Duodenal mucosa (tissue), 2 donors: ENCODE results near the gene MCCC2.

Experiments
- H3K27ac ChIP-seq: one replicate; pipeline ENCODE4 v1.7.0; 2013; ENCODE audit warnings: low read depth, low read length
- H3K27me3 ChIP-seq, 2 donors: one replicate each; pipeline ENCODE4 v1.7.0; 2013; ENCODE audit warnings: low read length in 2 of 2, control low read depth in 1 of 2; ENCODE audit not compliant: insufficient read depth in 2 of 2, control insufficient read depth in 1 of 2
- H3K36me3 ChIP-seq, 2 donors: one replicate each; pipeline ENCODE4 v1.7.0; 2013; ENCODE audit warnings: low read length in 2 of 2, control low read depth in 1 of 2; ENCODE audit not compliant: insufficient read depth in 2 of 2, control insufficient read depth in 1 of 2
- H3K4me1 ChIP-seq, 2 donors: one replicate each; pipeline ENCODE4 v1.7.0; 2013; ENCODE audit warnings: low read length in 2 of 2, control low read depth in 1 of 2; ENCODE audit not compliant: insufficient read depth in 2 of 2, control insufficient read depth in 1 of 2
- H3K4me3 ChIP-seq, 2 donors: one replicate each; pipeline ENCODE4 v1.7.0; 2013; ENCODE audit warnings: low read length in 2 of 2, low read depth in 1 of 2
- H3K9ac ChIP-seq, 2 donors: one replicate each; pipeline ENCODE4 v1.7.0; 2013; ENCODE audit warnings: low read length in 2 of 2, low read depth in 1 of 2
- H3K9me3 ChIP-seq, 2 donors: one replicate each; pipeline ENCODE4 v1.7.0; 2013; ENCODE audit warnings: low read length in 2 of 2, control low read depth in 1 of 2; ENCODE audit not compliant: control insufficient read depth in 1 of 2

Gene MCCC2

DNA sequence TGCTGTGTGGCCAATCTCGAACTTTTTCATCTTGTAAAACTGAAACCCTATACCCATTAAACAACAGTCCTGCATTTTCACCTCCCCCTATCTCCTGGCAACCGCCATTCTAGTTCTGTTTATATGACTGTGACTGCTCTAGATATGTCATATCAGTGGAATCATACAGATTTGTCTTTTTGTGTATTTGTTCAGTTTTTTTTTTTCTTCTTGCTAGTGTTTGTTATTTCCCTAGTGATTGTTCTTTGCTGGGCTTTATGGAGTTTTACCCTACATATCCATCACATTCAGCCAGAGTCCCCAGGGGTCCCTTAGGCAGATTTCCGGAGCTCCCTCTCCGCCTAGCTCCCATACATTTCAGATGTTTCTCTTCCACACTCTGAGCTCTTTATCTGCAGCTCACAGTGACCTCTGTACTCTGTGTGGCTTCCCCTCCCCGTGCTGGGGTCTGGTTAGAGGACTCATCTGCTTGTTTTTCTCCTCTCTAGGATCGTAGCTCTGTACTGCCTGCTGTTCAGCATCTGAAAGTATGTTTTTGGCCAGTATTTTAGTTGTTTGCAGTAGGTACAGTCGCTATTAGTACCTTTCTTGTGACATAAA is 106.8 kb downstream of the MCCC2 start:
- Histone ChIP-seq H3K27me3 (no peaks in the 10 kb centered on the region), H3K36me3 (no peaks in the 10 kb centered on the region), H3K27ac (no peak overlapping the region), H3K4me1 (peaks cover 6 to 15% of the 10 kb centered on the region in 2 donors), H3K9me3 (no peaks in the 10 kb centered on the region), H3K9ac (no peak overlapping the region), H3K4me3 (peak overlapping the region in 1 of 2 donors; percentile 17)

DNA sequence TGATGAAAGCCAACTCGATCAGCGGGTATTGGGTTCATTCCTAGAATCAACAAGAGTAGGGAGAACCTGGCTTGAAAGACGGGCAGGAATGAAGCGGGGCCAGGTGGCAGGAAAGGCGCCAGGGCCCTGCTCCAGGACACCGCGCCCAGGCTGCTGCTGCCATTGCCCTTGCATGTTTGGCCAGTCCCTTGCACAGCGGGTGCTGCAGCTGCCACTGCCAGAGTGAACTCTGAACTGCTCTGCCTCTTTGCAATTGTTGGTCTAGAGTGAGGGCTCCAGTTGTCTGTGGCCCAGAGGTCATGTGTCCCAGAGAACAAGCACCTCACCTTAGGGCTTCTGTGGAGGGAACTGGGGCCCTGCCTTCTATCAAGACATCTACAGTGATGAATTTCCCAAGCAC is 107.9 kb downstream of the MCCC2 start:
- H3K36me3 ChIP-seq = no peaks in the 10 kb centered on the region
- H3K27ac ChIP-seq = no peak overlapping the region

DNA sequence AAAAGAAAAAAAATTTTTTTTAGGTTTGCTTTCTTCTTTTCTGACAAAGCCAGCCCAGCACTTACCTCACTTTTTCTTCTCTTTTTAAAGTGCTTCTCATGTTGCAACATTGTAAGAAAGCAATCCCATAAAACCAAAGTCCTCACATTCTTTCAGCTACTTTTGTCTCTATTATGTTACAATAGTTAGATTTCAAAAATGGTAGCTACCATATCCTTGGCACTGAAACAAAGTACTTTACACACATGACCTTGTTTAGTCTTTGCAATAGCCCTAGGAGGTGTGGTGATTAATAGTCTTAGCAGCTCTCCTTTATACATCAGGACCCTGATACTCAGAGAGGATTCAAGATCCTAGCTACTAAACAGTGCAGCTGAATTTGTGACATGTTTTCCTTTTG is 108.5 kb downstream of the MCCC2 start:
- Histone ChIP-seq H3K9me3 (no peaks in the 10 kb centered on the region), H3K36me3 (no peaks in the 10 kb centered on the region), H3K9ac (no peak overlapping the region), H3K27me3 (no peaks in the 10 kb centered on the region), H3K4me1 (peaks cover 6 to 15% of the 10 kb centered on the region in 2 donors), H3K4me3 (no peak overlapping the region), H3K27ac (no peak overlapping the region)

More for the DNA sequence above, 107.9 kb downstream of the MCCC2 start:
- no peaks in the 10 kb centered on the region for H3K9me3 ChIP-seq
- H3K27me3 ChIP-seq = no peaks in the 10 kb centered on the region
- no peak overlapping the region for H3K4me3 ChIP-seq
- H3K4me1 ChIP-seq = peaks cover 6 to 15% of the 10 kb centered on the region in 2 donors
- no peak overlapping the region for H3K9ac ChIP-seq

DNA sequence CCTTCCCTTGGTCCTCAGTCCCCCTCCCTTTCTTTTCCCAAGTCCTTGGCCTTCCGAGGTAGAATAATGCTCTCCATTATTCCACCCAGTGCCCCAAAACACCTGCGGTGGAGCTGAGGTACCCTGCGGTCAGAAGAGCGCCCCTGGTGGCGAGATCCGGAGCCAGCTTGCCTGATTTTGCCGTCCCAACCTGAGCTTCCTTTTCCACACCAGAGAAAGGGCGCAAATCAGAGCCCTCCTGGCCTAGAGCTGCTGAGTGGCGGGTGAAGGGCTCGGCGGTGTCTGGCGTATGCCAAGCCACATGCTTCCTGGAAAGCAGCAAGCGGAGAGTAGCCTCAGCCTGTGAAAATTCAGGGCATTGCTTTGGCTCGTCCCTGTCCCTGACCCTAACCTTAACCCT is 110.8 kb downstream of the MCCC2 start:
- no peaks in the 10 kb centered on the region for H3K27me3 ChIP-seq
- H3K27ac ChIP-seq = no peak overlapping the region
- H3K4me1 ChIP-seq = peaks cover 6 to 15% of the 10 kb centered on the region in 2 donors
- no peak overlapping the region for H3K4me3 ChIP-seq
- no peak overlapping the region for H3K9ac ChIP-seq
- no peaks in the 10 kb centered on the region for H3K9me3 ChIP-seq
- no peaks in the 10 kb centered on the region for H3K36me3 ChIP-seq

DNA sequence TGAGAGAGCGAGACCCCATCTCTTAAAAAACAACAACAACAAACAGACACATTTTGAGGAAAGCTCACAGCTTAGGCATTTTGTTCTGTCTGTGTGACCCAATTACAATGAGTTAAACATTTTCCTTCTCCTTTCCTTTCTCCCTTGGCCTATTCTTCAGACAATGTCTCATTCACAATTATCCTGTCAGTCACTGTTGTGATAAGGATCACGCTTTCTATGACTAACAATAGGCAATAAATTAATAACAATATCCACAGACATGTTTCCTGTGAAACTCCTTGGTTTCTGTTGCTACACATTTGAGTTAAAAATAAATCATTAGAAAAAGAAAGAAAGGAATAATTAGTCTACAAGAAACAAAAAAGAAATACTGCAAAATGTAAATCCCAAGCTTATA is 112.1 kb downstream of the MCCC2 start:
- H3K27ac ChIP-seq = no peak overlapping the region
- H3K4me3 ChIP-seq = no peak overlapping the region
- no peaks in the 10 kb centered on the region for H3K27me3 ChIP-seq
- no peaks in the 10 kb centered on the region for H3K9me3 ChIP-seq
- no peaks in the 10 kb centered on the region for H3K36me3 ChIP-seq
- no peak overlapping the region for H3K9ac ChIP-seq
- H3K4me1 ChIP-seq = peaks cover under 1 to 11% of the 10 kb centered on the region in 2 donors

DNA sequence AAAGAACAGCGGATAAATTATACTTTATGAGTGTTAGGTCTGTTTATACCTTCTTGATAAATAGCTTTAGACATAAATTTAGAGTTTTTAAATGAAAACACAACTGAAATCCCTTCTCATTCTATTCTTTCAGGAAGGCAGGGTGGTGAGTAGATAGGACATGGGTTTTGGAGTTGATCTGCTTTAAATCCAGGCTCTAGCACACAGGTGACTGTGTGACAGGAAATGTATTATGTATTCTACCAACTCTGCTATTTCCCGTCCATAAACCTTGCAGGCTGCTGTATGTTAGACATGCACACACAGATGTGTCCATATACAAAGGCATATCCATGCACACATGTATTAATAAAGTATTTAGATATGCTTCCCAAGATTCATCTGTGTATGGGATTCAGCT is 112.6 kb downstream of the MCCC2 start:
- Histone ChIP-seq H3K9me3 (no peaks in the 10 kb centered on the region), H3K27ac (no peak overlapping the region), H3K36me3 (no peaks in the 10 kb centered on the region), H3K4me3 (no peak overlapping the region), H3K27me3 (no peaks in the 10 kb centered on the region), H3K9ac (no peak overlapping the region), H3K4me1 (peaks cover 0 to 6% of the 10 kb centered on the region in 2 donors)

- H3K9ac ChIP-seq = no peak overlapping the region
- H3K27me3 ChIP-seq = no peaks in the 10 kb centered on the region
- H3K27ac ChIP-seq = no peak overlapping the region
- no peaks in the 10 kb centered on the region for H3K4me1 ChIP-seq
- no peaks in the 10 kb centered on the region for H3K9me3 ChIP-seq
- no peak overlapping the region for H3K4me3 ChIP-seq
- no peaks in the 10 kb centered on the region for H3K36me3 ChIP-seq
Measured at GRCh38 chr5:71700803-71701202, 113.7 kb downstream of the MCCC2 start.

DNA sequence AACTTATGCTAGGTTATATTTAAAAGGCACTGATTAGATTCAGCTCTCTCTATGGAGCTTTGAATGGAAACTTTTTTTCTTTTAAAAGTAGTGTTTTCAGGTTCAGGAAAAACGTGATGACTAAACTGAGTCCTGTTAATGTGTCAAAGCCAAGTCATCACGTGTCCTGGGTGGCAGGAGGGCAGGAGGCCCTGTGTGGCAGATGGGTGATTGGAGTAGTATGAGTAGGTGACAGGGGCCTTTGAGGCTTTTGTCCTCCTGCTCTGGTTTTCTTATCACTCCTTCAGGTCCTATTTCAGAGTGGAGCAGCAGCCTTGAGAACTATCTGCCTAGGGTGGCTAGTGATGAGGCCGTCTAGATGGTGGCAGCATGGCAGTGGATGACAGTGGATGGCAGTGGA is 114.3 kb downstream of the MCCC2 start:
- H3K27me3 ChIP-seq = no peaks in the 10 kb centered on the region
- H3K27ac ChIP-seq = no peak overlapping the region
- H3K4me1 ChIP-seq = no peaks in the 10 kb centered on the region
- no peak overlapping the region for H3K4me3 ChIP-seq
- H3K9me3 ChIP-seq = no peaks in the 10 kb centered on the region
- no peak overlapping the region for H3K9ac ChIP-seq
- no peaks in the 10 kb centered on the region for H3K36me3 ChIP-seq

DNA sequence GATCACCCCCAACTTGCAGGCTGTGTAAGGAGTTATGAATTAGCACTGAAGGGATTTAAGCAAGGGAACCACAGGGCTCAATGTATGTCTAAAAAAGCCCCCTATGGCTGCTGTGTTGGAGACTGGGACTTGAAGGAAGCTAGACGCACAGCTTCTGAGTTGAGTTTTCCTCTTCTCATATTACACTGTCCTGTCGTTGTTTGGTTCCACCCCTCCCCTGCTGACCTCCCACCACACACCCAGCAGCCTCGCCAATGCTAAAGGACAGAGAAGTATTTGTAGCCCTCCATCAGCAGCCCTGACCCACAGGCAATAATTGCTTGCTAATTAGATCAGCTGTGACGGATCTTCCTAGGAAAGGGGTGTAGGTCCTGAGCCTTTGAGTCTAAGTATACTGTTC is 116.8 kb downstream of the MCCC2 start:
- no peak overlapping the region for H3K27ac ChIP-seq
- no peaks in the 10 kb centered on the region for H3K9me3 ChIP-seq
- no peaks in the 10 kb centered on the region for H3K36me3 ChIP-seq
- H3K9ac ChIP-seq = no peak overlapping the region
- no peak overlapping the region for H3K4me3 ChIP-seq
- no peaks in the 10 kb centered on the region for H3K27me3 ChIP-seq
- H3K4me1 ChIP-seq = no peaks in the 10 kb centered on the region

GRCh38 chr5:71705421-71705820 is 118.3 kb downstream of the MCCC2 start:
- H3K9me3 ChIP-seq = no peaks in the 10 kb centered on the region
- H3K27me3 ChIP-seq = no peaks in the 10 kb centered on the region

DNA sequence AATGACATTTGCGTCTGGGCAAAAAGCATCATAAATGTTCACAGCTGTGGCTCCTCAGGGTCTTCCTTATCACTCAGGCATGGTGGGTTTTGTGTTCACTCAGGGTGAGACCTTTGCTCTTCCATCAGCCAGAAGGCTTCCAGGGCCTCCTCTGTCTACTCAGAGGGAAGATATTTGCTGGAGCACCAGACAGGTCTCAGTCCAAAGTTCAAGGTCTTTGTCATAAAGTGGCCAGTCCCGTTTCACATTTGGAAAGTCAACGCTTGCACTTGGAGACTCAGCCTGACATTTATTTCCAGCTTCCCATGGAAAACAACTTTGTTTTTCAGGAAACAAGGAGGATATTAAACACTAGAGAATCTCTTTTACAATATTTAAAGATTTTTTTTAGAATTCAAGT is 119.8 kb downstream of the MCCC2 start:
- Histone ChIP-seq H3K4me3 (no peak overlapping the region), H3K27me3 (no peaks in the 10 kb centered on the region), H3K9ac (no peak overlapping the region), H3K4me1 (no peaks in the 10 kb centered on the region), H3K36me3 (no peaks in the 10 kb centered on the region), H3K27ac (no peak overlapping the region), H3K9me3 (no peaks in the 10 kb centered on the region)

More at GRCh38 chr5:71705421-71705820, 118.3 kb downstream of the MCCC2 start:
- H3K27ac ChIP-seq = no peak overlapping the region
- H3K9ac ChIP-seq = no peak overlapping the region
- H3K4me3 ChIP-seq = no peak overlapping the region
- H3K4me1 ChIP-seq = no peaks in the 10 kb centered on the region
- H3K36me3 ChIP-seq = no peaks in the 10 kb centered on the region
